ENCODE results near the gene MRPL57. TPM values are rescaled to one million over a fixed set of nuclear protein-coding genes. Genes with fewer than 3 reads are reported as not detected.
"Not testable (repeated sequence)": the region's sequence is repeated elsewhere in the genome, so short reads cannot be mapped to it uniquely, and the experiment has no call there.

The MRPL57 gene
- total and polyA plus RNA-seq, 7 experiments from 2014 or later: 10.6 to 63.9 (median 21.1) TPM

GRCh38 chr13:21216332-21216731, 39.9 kb downstream of the MRPL57 start:
- POLR2A ChIA-PET: no interaction called here
- no peak overlapping the region for H3K27ac Mint-ChIP-seq
- intact Hi-C loops (cut with micrococcal nuclease): no loop called here

DNA sequence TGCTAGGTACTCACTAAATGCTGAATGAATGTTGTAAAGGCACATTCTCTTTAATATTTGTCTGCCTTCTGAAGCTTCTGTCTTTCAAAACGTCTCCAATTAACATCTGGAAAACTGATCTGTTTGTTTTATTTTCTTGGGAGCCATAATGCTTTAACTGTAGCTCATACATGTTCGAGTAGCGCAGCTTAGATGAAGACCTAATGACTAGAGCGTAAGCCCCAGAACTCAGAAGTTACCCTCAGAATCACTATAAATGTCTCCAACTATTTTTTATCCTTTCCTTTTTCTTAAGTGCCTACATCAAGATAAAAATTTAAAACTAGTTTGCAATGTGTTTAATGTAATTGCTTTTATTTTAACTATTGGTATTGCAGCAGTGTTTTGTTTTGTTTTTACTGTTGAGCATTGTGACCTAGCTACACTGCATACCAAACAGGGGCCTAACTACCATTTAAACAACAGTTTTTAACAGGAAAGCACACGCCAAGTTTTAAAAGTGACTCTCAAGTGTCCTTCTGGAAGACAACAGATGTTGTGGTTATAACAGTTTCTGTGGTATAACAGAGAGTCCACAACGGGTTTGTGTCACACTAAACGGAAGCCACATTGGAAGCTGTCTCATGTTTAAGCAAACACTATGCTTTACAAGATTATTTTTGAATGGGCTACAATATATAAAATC, 42.0 kb downstream of the MRPL57 start:
- H3K27ac Mint-ChIP-seq: peak overlapping the region in 1 of 9 donors; percentile 79
- CTCF ChIA-PET: no interaction called here
- ATAC-seq (peak; percentile 58), DNase-seq (peak in 1 of 9 donors; percentile 8)
- H3K4me1 Mint-ChIP-seq: peaks cover 6 to 19% (median 18%) of the 10 kb centered on the region in 7 donors
- H3K4me3 ChIP-seq (ENCODE audit: low read length): no peak overlapping the region
- H3K27me3 Mint-ChIP-seq: peaks cover 4 to 40% (median 17%) of the 10 kb centered on the region in 5 donors
- POLR2A ChIA-PET: no interaction called here
- peaks cover 7 to 14% of the 10 kb centered on the region in 2 donors for H3K4me1 ChIP-seq (ENCODE audit: control insufficient read depth in 2 of 2, insufficient read depth in 2 of 2, low read length in 2 of 2)
- peaks cover 0 to 11% (median 3%) of the 10 kb centered on the region in 5 donors for H3K36me3 Mint-ChIP-seq
- intact Hi-C loops (cut with micrococcal nuclease): loop anchor here in 1 of 2 donors (1.0 to 2.0 kb wide), 2 partner anchors 14 to 42 kb away; partner anchors contain the start of genes MRPL57 and SKA3
- peak overlapping the region in 2 of 10 donors; percentile 30 to 57 for H3K4me3 Mint-ChIP-seq
- peaks cover 0 to 17% (median 7%) of the 10 kb centered on the region in 11 donors for H3K9me3 Mint-ChIP-seq
- H3K27ac ChIP-seq (ENCODE audit: low read depth, low read length): no peak overlapping the region
- no peaks in the 10 kb centered on the region for H3K27me3 ChIP-seq (ENCODE audit: control insufficient read depth in 2 of 2, insufficient read depth in 2 of 2, low read length in 2 of 2)
- no peaks in the 10 kb centered on the region for H3K9me3 ChIP-seq (ENCODE audit: control insufficient read depth in 2 of 3, low read length in 3 of 3)
- H3K36me3 ChIP-seq (ENCODE audit: control insufficient read depth in 2 of 3, insufficient read depth in 3 of 3, low read length in 3 of 3): no peaks in the 10 kb centered on the region

More at GRCh38 chr13:21216332-21216731, 39.9 kb downstream of the MRPL57 start:
- H3K4me3 Mint-ChIP-seq: no peak overlapping the region
- H3K36me3 ChIP-seq (ENCODE audit: control insufficient read depth in 2 of 3, insufficient read depth in 3 of 3, low read length in 3 of 3): no peaks in the 10 kb centered on the region
- H3K27me3 ChIP-seq (ENCODE audit: control insufficient read depth in 2 of 2, insufficient read depth in 2 of 2, low read length in 2 of 2): no peaks in the 10 kb centered on the region
- no peaks in the 10 kb centered on the region for H3K9me3 ChIP-seq (ENCODE audit: control insufficient read depth in 2 of 3, low read length in 3 of 3)
- ATAC-seq (no peak), DNase-seq (no peak)
- peaks cover 2 to 23% (median 13%) of the 10 kb centered on the region in 11 donors for H3K9me3 Mint-ChIP-seq
- peaks cover 6 to 19% (median 18%) of the 10 kb centered on the region in 7 donors for H3K4me1 Mint-ChIP-seq
- peaks cover 7 to 14% of the 10 kb centered on the region in 2 donors for H3K4me1 ChIP-seq (ENCODE audit: control insufficient read depth in 2 of 2, insufficient read depth in 2 of 2, low read length in 2 of 2)
- CTCF ChIA-PET: no interaction called here
- no peak overlapping the region for H3K27ac ChIP-seq (ENCODE audit: low read depth, low read length)
- peaks cover 2 to 15% (median 12%) of the 10 kb centered on the region in 5 donors for H3K36me3 Mint-ChIP-seq
- no peak overlapping the region for H3K4me3 ChIP-seq (ENCODE audit: low read length)
- peaks cover 21 to 51% (median 26%) of the 10 kb centered on the region in 5 donors for H3K27me3 Mint-ChIP-seq

GRCh38 chr13:21219036-21219381, 42.6 kb downstream of the MRPL57 start:
- Histone ChIP-seq H3K4me3 (ENCODE audit: low read length) (no peak overlapping the region), H3K4me1 (ENCODE audit: control insufficient read depth in 2 of 2, insufficient read depth in 2 of 2, low read length in 2 of 2) (peaks cover 7 to 14% of the 10 kb centered on the region in 2 donors), H3K27me3 (ENCODE audit: control insufficient read depth in 2 of 2, insufficient read depth in 2 of 2, low read length in 2 of 2) (no peaks in the 10 kb centered on the region), H3K9me3 (ENCODE audit: control insufficient read depth in 2 of 3, low read length in 3 of 3) (no peaks in the 10 kb centered on the region), H3K27ac (ENCODE audit: low read depth, low read length) (no peak overlapping the region), H3K36me3 (ENCODE audit: control insufficient read depth in 2 of 3, insufficient read depth in 3 of 3, low read length in 3 of 3) (no peaks in the 10 kb centered on the region)
- intact Hi-C loops (cut with micrococcal nuclease): loop anchor here in 1 of 2 donors (2.0 kb wide), 1 partner anchor 14 kb away; no protein-coding TSS in a partner anchor
- POLR2A ChIA-PET: no interaction called here
- Mint-ChIP-seq H3K27ac (peak overlapping the region in 3 of 9 donors; percentile 29 to 79 (median 41)), H3K9me3 (peaks cover 0 to 17% (median 7%) of the 10 kb centered on the region in 11 donors), H3K27me3 (peaks cover 0 to 37% (median 12%) of the 10 kb centered on the region in 5 donors), H3K4me3 (peak overlapping the region in 2 of 10 donors; percentile 30 to 57), H3K4me1 (peaks cover 6 to 19% (median 18%) of the 10 kb centered on the region in 7 donors), H3K36me3 (peaks cover 0 to 8% (median 3%) of the 10 kb centered on the region in 5 donors)
- DNase-seq (no peak), ATAC-seq (no peak)
- CTCF ChIA-PET: no interaction called here

DNA sequence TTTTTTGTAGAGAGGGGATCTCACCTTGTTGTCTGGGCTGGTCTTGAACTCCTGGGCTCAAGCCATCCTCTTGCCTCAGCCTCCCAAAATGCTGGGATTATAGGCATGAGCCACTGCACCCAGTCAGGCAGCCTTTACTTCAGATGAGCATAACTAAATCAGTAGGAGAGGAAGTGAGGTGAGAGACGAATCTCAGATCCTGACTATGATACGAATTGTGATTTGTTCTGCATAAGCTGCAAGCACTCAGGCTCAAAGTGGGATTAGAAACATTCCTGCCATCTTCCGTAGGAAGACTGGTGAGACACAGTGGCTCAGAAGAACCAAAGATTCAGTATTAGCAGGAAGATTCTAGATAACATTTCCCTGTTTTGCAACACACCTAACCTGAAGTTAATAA, 43.3 kb downstream of the MRPL57 start:
- POLR2A ChIA-PET; CTCF ChIA-PET; H3K36me3 ChIP-seq (ENCODE audit: control insufficient read depth in 2 of 3, insufficient read depth in 3 of 3, low read length in 3 of 3); H3K36me3 Mint-ChIP-seq; H3K27ac ChIP-seq (ENCODE audit: low read depth, low read length); H3K9me3 ChIP-seq (ENCODE audit: control insufficient read depth in 2 of 3, low read length in 3 of 3); H3K27me3 ChIP-seq (ENCODE audit: control insufficient read depth in 2 of 2, insufficient read depth in 2 of 2, low read length in 2 of 2); H3K4me3 ChIP-seq (ENCODE audit: low read length); ATAC-seq; DNase-seq: not testable (repeated sequence)
- Mint-ChIP-seq H3K27ac (peak overlapping the region in 2 of 9 donors; percentile 29 to 65), H3K4me1 (peaks cover 6 to 19% (median 18%) of the 10 kb centered on the region in 7 donors), H3K9me3 (peaks cover 0 to 17% (median 7%) of the 10 kb centered on the region in 11 donors), H3K27me3 (peaks cover 0 to 39% (median 12%) of the 10 kb centered on the region in 5 donors), H3K4me3 (peak overlapping the region in 1 of 10 donors; percentile 57)
- intact Hi-C loops (cut with micrococcal nuclease): loop anchor here in 1 of 2 donors (2.0 kb wide), 1 partner anchor 13 kb away; no protein-coding TSS in a partner anchor
- H3K4me1 ChIP-seq (ENCODE audit: control insufficient read depth in 2 of 2, insufficient read depth in 2 of 2, low read length in 2 of 2): peaks cover 7 to 14% of the 10 kb centered on the region in 2 donors

GRCh38 chr13:21221268-21221667, 44.8 kb downstream of the MRPL57 start:
- Mint-ChIP-seq H3K9me3 (peaks cover 0 to 17% (median 7%) of the 10 kb centered on the region in 11 donors), H3K4me1 (peaks cover 6 to 19% (median 18%) of the 10 kb centered on the region in 7 donors), H3K4me3 (no peak overlapping the region), H3K27me3 (peaks cover 5 to 31% (median 7%) of the 10 kb centered on the region in 5 donors), H3K27ac (no peak overlapping the region), H3K36me3 (peaks cover 0 to 8% (median 3%) of the 10 kb centered on the region in 5 donors)
- H3K4me3 ChIP-seq (ENCODE audit: low read length): no peak overlapping the region
- H3K4me1 ChIP-seq (ENCODE audit: control insufficient read depth in 2 of 2, insufficient read depth in 2 of 2, low read length in 2 of 2): peaks cover 7 to 14% of the 10 kb centered on the region in 2 donors
- H3K9me3 ChIP-seq (ENCODE audit: control insufficient read depth in 2 of 3, low read length in 3 of 3): no peaks in the 10 kb centered on the region
- ChIA-PET POLR2A (no interaction called here), CTCF (no interaction called here)
- ATAC-seq (no peak), DNase-seq (no peak)
- no peaks in the 10 kb centered on the region for H3K27me3 ChIP-seq (ENCODE audit: control insufficient read depth in 2 of 2, insufficient read depth in 2 of 2, low read length in 2 of 2)
- H3K36me3 ChIP-seq (ENCODE audit: control insufficient read depth in 2 of 3, insufficient read depth in 3 of 3, low read length in 3 of 3): no peaks in the 10 kb centered on the region
- no peak overlapping the region for H3K27ac ChIP-seq (ENCODE audit: low read depth, low read length)
- intact Hi-C loops (cut with micrococcal nuclease): no loop called here

DNA sequence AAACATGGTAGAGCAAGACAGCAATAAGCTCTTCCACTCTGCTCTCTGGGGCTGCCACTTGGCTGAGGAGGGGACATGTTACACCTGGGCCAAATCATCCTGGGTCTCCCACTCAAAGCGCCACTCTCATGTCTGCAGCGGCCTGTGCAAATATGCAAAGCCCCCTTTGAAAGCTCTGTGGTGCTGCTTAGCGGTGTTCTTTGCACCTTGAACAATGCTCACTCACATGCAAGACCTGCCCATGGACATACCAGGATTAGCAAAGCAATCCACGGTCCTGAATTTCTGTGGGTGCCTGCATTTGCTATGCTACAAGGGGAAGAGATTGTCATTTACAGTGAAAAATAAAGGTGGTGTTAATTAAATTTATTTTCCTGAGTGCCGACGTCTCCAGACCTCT, 48.6 kb downstream of the MRPL57 start:
- no peak overlapping the region for H3K4me3 ChIP-seq (ENCODE audit: low read length)
- ATAC-seq: no peak
- peaks cover 5 to 35% (median 7%) of the 10 kb centered on the region in 5 donors for H3K27me3 Mint-ChIP-seq
- H3K36me3 ChIP-seq (ENCODE audit: control insufficient read depth in 2 of 3, insufficient read depth in 3 of 3, low read length in 3 of 3): no peaks in the 10 kb centered on the region
- peaks cover 0 to 17% (median 7%) of the 10 kb centered on the region in 11 donors for H3K9me3 Mint-ChIP-seq
- no peaks in the 10 kb centered on the region for H3K9me3 ChIP-seq (ENCODE audit: control insufficient read depth in 2 of 3, low read length in 3 of 3)
- no peak for DNase-seq
- H3K4me1 Mint-ChIP-seq: no peaks in the 10 kb centered on the region
- intact Hi-C loops (cut with micrococcal nuclease): no loop called here
- CTCF ChIA-PET: no interaction called here
- no peak overlapping the region for H3K4me3 Mint-ChIP-seq
- H3K27ac Mint-ChIP-seq: no peak overlapping the region
- H3K4me1 ChIP-seq (ENCODE audit: control insufficient read depth in 2 of 2, insufficient read depth in 2 of 2, low read length in 2 of 2): no peaks in the 10 kb centered on the region
- peaks cover 0 to 8% (median 3%) of the 10 kb centered on the region in 5 donors for H3K36me3 Mint-ChIP-seq
- H3K27ac ChIP-seq (ENCODE audit: low read depth, low read length): no peak overlapping the region
- POLR2A ChIA-PET: no interaction called here
- no peaks in the 10 kb centered on the region for H3K27me3 ChIP-seq (ENCODE audit: control insufficient read depth in 2 of 2, insufficient read depth in 2 of 2, low read length in 2 of 2)
